ENCODE measurements around the gene DDIT3.
"Not testable (repeated sequence)": the region's sequence is repeated elsewhere in the genome, so short reads cannot be mapped to it uniquely, and the experiment has no call there.

The DDIT3 gene

GRCh38 chr12:57526477-57527126, 6.3 kb upstream of the DDIT3 start:
- no peak for DNase-seq (ENCODE audit: low read depth in 2 of 3, low spot score in 1 of 3)

DNA sequence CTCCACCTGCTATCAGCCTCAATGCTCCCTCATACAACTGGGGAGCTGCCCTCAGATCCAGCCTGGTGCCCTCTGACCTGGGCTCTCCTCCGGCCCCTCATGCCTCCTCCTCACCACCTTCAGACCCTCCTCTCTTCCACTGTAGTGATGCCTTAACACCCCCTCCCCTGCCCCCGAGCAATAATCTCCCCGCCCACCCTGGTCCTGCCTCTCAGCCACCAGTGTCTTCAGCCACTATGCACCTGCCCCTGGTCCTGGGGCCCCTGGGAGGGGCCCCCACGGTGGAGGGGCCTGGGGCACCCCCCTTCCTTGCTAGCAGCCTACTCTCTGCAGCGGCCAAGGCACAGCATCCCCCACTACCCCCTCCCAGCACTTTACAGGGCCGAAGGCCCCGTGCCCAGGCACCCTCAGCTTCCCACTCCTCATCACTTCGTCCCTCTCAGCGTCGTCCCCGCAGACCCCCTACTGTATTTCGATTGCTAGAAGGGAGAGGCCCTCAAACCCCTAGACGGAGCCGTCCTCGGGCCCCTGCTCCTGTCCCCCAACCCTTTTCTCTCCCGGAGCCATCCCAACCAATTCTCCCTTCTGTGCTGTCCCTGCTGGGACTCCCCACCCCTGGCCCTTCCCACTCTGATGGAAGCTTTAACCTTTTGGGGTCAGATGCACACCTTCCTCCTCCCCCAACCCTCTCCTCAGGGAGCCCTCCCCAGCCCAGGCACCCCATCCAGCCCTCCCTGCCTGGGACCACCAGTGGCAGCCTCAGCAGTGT, 5.5 kb upstream of the DDIT3 start:
- no peak for DNase-seq (ENCODE audit: low read depth in 2 of 3, low spot score in 1 of 3)

GRCh38 chr12:57524814-57525614, 4.7 kb upstream of the DDIT3 start:
- no peak for DNase-seq (ENCODE audit: low read depth in 2 of 3, low spot score in 1 of 3)

DNA sequence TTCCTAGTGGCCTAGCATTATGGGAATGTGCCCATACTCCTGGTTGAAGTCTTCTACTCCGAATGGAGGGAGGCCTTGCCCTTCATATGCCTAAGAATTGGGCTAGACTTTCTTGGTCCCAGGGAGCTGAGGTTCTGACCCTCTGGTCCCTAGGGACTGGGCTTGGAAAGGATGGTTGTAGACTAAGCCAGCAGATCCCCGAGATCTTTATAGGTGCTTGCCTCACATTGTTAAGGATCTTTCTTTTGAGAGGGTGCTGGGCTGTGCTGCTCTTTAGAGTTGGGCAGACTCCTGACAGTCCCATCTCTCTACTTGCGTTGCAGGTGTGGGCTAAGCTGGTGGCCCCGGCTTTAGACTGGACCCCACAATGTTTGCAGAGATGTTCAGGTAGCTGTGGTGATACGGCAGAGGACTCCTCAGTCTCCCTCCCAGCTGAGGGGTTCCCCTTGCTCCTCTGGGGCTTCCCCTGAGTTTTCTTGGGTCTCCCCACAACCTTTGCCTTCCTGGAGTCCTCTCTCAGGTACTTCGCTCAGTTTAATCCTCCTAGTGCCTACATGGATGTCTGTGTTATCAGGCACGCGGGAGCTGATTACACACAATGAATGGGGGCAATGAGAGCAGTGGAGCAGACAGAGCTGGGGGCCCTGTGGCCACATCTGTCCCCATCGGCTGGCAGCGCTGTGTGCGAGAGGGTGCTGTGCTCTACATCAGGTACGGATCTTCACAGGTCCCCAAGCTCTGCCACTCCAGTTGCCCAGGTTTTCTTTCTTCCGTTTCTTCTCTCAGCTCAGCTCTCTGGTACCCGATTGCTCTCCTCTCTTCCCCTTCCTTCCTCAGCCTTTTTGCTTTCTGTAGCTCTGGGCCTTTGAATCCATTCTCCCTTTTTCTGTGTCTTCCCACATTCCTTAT, 3.6 kb upstream of the DDIT3 start:
- DNase-seq (ENCODE audit: low read depth in 2 of 3, low spot score in 1 of 3) = no peak

DNA sequence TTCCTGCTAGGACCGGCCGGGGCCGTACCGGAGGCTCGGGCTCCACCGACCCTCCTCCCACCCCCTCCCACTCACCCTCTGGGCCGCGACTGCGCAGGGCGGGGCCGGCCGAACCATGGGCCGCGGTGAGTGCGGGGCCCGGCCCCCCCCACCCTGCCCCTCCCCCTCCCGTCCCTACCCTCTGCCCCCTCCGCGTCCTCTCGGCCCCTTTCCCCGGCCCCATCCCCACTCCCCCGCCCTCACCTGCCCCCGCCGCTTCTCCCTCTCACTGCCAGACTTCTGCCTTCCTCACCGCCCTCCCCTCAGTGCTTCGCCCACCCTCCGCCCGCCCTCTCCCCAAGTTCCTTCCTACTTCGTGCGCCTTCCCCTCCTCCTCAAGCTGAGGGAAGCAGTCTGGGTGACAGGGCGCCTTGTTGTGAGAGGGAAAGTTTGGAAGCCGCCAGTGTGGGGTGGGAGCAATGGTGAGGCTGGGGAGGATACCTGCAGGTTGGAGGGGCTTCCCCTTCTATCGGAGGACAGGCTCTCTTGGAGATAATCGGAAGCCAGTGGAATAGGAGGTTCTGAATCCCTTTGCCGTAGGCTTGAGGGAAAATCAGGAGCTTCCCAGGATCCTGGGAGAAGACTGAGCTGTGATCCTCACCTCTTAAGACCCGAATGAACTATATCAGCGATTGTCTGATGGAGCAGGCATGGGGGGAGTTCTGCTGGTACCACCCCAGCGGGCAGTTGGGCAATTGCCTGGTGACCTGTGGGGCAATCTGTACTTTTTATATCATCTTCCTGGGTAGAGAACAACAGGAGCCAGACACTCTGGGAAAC, 2.8 kb upstream of the DDIT3 start:
- DNase-seq (ENCODE audit: low read depth in 2 of 3, low spot score in 1 of 3) = peak in 1 of 3 donors; percentile 20

DNA sequence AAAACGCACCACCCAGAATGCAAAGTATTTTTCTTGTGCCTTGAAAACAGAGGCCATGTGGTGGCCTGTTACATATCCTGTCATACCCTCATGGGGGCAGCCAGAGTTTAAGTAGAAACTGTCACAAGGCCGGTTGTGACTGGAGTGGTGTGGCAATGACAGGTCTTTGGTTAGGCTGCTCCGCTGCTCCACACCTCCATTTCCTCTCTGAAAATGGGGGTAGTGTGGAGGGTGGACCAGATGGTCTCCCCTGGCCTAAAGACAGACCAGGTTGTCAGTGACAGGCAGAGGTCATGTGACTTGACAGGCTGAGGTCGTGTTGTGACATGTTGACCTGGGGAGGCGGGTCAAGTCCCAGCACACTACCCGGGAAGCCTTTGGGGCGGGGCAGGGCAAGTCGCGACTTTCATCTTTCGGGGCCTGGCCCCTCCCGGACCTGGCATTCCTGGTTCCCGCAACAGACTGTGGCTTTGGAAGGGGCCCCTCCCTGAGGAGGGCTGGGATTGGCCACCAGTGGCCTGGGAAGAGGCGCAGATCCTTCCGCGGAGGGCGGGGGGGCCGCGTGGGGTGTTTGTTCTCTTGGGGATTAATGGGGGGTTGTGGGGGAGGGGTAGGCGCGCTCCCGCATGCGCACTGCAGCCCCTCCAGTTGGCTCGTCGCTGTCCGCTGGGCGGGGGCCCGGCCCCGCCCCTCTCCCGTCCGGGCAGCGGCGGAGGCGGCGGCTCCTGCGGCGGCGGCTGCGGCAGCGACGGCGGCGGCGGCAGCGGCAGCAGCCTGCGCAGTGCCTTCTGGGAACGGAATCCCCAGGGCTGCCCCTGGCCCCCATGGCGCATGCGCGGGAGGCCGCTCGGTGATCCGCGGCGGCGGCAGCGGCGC, 1.9 kb upstream of the DDIT3 start, which contains the start of gene MBD6:
TSS of gene MBD6 (plus strand) at position 814 of the 876 bp plus-strand sequence. CDS start 1,480 bp downstream, outside the sequence.
- peak; percentile 81 to 88 (median 86) for DNase-seq (ENCODE audit: low read depth in 2 of 3, low spot score in 1 of 3)

GRCh38 chr12:57521525-57522010, 1.3 kb upstream of the DDIT3 start:
- DNase-seq (ENCODE audit: low read depth in 2 of 3, low spot score in 1 of 3) = peak in 1 of 3 donors; percentile 15

- no peak for DNase-seq (ENCODE audit: low read depth in 2 of 3, low spot score in 1 of 3)
These were observed 590 bp downstream of the DDIT3 start for GRCh38 chr12:57519796-57520052.

DNA sequence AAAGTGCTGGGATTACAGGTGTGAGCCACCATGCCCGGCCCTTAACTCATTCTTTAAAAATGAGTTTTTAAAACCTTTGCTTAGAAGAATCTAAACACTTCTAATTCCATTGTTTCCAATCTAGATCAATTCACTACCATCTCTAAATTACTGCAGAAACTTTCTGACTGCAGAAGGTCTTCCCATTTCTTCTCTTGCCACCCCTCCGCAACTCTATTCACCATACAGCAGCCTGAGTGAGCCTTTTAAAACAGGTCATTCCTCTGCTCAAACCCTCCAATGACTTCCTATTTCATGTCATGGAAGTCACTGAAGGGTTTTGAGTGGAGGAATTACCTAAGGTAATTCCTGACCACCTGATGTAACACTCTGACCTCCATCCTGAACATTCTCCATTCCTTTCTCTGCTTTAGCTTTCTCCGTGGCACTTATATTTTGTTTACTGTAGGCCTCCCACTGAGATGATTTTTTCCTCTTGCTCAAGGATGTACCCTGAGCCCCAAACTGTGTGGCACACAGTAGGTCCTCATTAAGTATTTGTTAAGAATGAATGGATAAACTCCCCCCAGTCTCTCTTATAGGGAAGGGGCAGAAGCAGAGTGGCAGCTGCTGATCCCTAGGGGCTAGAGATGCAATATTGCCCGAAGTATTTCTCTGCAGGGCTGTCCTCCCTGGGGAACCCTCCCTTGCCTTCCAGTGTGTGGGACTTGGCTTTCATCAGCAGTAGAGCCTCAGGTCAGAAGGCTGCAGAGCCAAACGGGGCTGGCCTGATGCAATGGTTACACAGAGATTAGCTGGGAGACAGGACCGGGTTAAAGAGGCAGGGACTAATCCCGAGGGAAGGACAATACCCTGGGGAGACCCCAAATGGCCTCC, 1.2 kb downstream of the DDIT3 start:
- DNase-seq (ENCODE audit: low read depth in 2 of 3, low spot score in 1 of 3) = peak in 1 of 3 donors; percentile 15

- DNase-seq (ENCODE audit: low read depth in 2 of 3, low spot score in 1 of 3) = no peak
These were observed 2.0 kb downstream of the DDIT3 start for GRCh38 chr12:57518176-57518919.

GRCh38 chr12:57517718-57518117, 2.6 kb downstream of the DDIT3 start:
- DNase-seq (ENCODE audit: low read depth in 2 of 3, low spot score in 1 of 3) = not testable (repeated sequence)

GRCh38 chr12:57517187-57517586, 3.1 kb downstream of the DDIT3 start:
- DNase-seq (ENCODE audit: low read depth in 2 of 3, low spot score in 1 of 3) = no peak

GRCh38 chr12:57516617-57517153, 3.6 kb downstream of the DDIT3 start:
- no peak for DNase-seq (ENCODE audit: low read depth in 2 of 3, low spot score in 1 of 3)

DNA sequence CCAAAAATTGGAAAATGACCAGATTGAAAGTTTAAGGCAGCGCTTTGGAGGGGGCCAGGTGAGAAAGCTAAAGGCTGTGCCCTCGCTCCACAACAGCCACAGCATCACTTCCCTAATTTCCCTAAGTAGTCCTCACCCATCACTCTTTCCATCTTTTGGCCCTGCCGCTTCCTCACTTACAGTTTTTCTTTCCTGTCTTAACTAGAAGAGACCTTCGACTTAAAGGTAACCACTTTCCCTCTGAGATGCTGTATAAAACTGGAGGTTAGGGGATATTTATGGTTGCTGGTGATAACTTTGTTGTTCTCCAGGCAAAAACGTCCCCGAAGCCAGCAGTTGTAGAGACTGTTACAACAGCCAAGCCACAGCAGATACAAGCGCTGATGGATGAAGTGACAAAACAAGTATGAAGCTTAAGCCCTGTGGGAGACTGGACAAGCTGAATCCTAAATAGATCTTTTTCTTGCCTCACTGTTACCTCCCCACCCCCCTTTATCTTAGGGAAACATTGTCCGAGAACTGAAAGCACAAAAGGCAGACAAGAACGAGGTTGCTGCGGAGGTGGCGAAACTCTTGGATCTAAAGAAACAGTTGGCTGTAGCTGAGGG, 4.3 kb downstream of the DDIT3 start:
- no peak for DNase-seq (ENCODE audit: low read depth in 2 of 3, low spot score in 1 of 3)

DNA sequence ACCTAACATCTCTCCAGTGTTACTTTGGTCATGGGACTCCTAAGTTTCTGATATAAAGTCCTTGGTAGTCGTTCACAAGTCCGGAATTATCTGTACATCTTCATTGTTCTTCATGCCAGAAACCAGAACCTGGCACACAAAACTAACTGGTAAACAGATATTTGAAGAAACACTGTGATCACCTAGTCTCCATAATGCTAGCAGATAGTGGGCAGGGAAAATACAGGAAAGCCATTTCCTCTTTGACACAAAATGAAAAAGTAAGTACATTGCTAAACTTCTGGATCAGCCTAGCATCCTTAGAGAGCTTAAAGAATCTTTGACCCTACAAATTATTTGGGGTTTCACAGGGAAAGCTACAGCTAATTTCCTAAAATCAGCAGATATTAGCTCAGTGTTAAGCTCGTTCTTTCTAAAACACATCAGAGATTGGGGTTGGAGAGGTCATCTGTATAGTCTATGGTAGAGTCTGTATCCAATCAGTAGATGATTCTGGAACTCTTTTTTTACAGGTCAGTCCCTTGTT, 4.8 kb downstream of the DDIT3 start:
- no peak for DNase-seq (ENCODE audit: low read depth in 2 of 3, low spot score in 1 of 3)

- DNase-seq (ENCODE audit: low read depth in 2 of 3, low spot score in 1 of 3) = no peak
These were observed 5.5 kb downstream of the DDIT3 start for GRCh38 chr12:57514720-57515407.
